HG02798 (cell line): ENCODE results near the gene MTA1.

ENCODE experiments used
- ATAC-seq: cut with Tn5 transposase; IDR thresholded peaks from one replicate; pipeline ENCODE4 v1.9.1; 2021; ENCODE audit warnings: mild to moderate bottlenecking; ENCODE audit not compliant: unreplicated experiment, poor library complexity

MTA1 gene

DNA sequence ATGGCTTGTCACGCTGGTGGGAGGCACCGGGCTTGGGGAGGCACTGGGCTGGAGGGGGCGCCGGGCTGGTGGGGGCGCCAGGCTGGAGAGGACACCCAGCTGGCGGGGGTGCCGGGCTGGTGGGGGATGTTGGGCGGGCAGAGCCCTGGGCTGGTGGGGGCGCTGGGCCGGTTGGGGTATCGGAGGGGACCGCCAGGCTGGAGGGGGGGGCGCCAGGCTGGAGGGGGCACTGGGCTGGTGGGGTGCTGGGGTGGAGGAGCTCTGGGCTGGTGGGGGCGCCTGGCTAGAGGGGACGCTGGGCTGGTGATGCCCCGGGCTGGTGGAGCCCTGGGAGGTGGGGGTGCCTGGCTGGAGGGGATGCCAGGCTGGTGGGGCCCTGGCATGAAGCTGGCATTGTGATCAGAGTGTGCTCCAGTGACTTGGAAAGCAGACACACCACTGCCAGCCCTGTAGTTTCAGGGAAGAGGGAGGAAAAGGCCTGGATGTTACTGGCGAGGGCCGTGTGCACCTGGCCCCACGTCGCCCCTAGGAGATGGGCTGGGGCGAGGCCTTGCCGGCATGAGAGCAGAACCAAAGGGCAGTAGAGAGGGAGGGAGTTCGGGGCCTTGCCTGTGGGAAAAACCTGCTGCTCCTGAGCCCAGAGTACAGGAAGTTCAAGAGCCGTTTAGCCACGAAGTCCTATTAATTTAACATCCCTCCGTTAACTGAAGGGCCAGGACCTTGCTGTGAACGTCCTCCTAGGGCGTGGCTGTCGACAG is 84.5 kb downstream of the MTA1 start:
- no peak for ATAC-seq

GRCh38 chr14:105505101-105505500 is 85.5 kb downstream of the MTA1 start:
- ATAC-seq = no peak

DNA sequence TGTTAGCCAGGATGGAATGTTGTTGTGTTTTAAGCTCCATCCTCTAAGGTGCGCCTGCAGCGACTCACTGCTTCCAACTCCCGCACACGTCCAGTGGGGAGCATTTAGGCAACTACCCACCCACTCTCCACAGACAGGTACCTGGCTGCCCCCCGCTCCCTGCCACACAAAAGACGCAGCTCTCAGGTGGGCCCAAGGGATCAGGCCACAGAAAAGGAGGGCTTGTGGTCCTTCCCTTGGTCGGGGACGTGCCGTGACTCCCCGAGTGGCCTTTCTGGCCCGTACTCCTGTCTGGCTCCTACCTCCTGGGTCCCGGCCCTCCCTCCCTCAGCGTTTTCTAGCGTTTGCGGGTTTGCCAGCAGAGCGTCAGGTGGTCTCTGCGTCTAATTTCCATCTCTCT is 87.6 kb downstream of the MTA1 start:
- ATAC-seq = no peak

- no peak for ATAC-seq
These were observed 88.4 kb downstream of the MTA1 start for GRCh38 chr14:105508069-105508468.

- no peak for ATAC-seq
These were observed 89.0 kb downstream of the MTA1 start for GRCh38 chr14:105508601-105509000.

DNA sequence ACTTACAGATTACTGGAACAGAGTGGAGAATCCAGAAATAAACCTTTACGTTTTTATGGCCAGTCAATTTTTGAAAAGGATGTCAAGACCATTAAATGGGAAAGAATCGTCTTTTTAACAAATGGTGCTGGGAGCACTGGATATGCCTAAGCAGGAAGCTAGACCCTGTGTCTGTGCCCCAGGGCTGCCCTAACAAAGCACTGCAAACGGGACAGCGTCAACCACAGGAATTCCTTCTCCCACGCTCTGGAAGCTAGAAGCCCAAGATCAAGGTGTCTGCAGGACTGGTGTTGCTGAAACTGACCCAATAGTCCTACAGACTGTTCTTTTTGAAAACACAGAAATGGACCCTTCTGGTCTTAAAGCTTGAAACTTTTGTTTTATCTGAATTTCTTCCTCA is 97.5 kb downstream of the MTA1 start:
- no peak for ATAC-seq

DNA sequence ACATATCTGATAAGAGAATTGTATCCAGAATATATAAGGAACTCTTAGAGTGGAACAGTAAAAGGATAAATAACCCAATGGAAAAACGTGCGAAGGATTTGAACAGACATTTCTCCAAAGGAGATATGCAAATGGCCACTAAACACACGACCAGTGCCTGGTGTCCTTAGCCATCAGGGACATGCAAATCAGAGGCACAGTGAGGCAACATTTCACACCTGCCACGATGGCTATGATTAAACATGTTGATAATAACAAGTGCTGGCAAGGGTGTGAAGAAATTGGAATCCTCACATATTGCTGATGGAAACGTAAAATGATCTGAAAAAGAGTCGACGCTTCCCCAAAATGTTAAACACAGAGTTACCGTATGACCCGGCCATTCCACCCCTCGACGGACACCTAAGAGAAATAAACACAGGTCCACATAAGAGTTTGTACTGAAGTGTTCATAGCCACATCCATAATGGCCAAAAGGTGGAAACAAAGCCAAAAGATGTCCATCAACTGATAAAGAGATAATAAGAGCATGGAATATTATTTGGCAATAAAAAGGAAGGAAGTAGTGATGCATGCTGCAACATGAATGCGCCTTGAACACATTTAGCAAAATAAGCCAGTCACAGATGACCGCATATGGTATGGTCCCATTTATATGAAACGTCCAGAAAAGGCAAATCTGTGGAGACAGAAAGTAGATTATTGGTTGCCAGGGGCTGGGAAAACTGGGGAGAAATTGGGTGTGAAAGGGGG is 100.5 kb downstream of the MTA1 start:
- ATAC-seq = no peak
